Pancreas (tissue), 10 donors: Measurements from ENCODE around the gene GABRA4. TPM values are rescaled to one million over a fixed set of nuclear protein-coding genes. Genes with fewer than 3 reads are reported as not detected.

Experiments
- ATAC-seq, 4 donors: fragments of 200-7000 bp; cut with Tn5 transposase; one replicate each; pipeline versions ENCODE4 v1.8.0 to v1.9.1; 2020; ENCODE audit warnings: mild to moderate bottlenecking in 4 of 4, moderate library complexity in 4 of 4
- DNase-seq, 6 donors: peaks; one replicate each; pipeline ENCODE4 v3.0.0-alpha.2; 2020
- FAIRE-seq: peaks from 2 replicates; lab custom pipeline; 2012; peaks lifted over from hg19 to GRCh38; lab: Jason Lieb, UNC
- H3K27ac ChIP-seq, 4 donors: fragments of 200-600 bp; sonication (generic); 1 replicate in 3 of 4; 2 replicates in 1 of 4; pipeline versions ENCODE4 v1.5.0 to v1.8.0; 2020
- H3K27me3 ChIP-seq, 4 donors: fragments of 200-600 bp; one replicate each; pipeline ENCODE4 v1.8.0; 2021
- H3K36me3 ChIP-seq, 3 donors: fragments of 200-600 bp; sonication (generic) in 1 of 3; one replicate each; pipeline versions ENCODE4 v1.5.0 to v1.8.0; 2020 to 2021
- H3K4me1 ChIP-seq, 3 donors: fragments of 200-600 bp; one replicate each; pipeline ENCODE4 v1.8.0; 2021
- H3K4me3 ChIP-seq, 4 donors: fragments of 200-600 bp; sonication (generic) in 2 of 4; one replicate each; pipeline versions ENCODE4 v1.5.0 to v1.8.0; 2020 to 2021
- H3K9me3 ChIP-seq, 4 donors: fragments of 200-600 bp; one replicate each; pipeline ENCODE4 v1.8.0; 2021
- WGBS, 2 donors: extraction: QIAGEN DNeasy Blood & Tissue Kit; methylation state at CpG; one replicate each; pipeline ENCODE4 v1.1.7; 2013; 5-methylcytosine and 5-hydroxymethylcytosine counted together
- intact Hi-C, 3 donors: fragments of 100-400 bp; cut with DNase I; formaldehyde crosslinking; loops; one replicate each; pipeline versions ENCODE4 v1.11.1 to v1.14.2; 2022
- polyA plus RNA-seq, 2 donors: library from polyadenylated mRNA; stranded (reverse); fragments of 200-250 nt; gene quantifications; one replicate each; pipeline ENCODE4 v1.2.3, GENCODE V29; 2013
- total RNA-seq, 6 donors: library from RNA; stranded (reverse); fragmentation: NEBNext Ultra II Directional in 4 of 6; extraction: Animal tissue kit (Norgen Biotek cat#: 25700) in 4 of 6; gene quantifications; one replicate each; pipeline versions ENCODE4 v1.2.1 to v1.2.4, GENCODE V29; 2021 to 2023
- TF ChIP-seq, protein P1 (sequence below), 4 donors: fragments of 200-600 bp; sonication (generic) in 3 of 4; IDR thresholded peaks; one replicate each; pipeline versions ENCODE4 v1.5.0 to v1.8.0; 2021; ENCODE audit warnings: antibody characterized with exemption in 4 of 4
- donor health status: healthy with polysubstance abuse.
- donor health status: DM: no; HTN: no; CAD: no; lungs with moderate emphysema.
- donor health status: DM: no; HTN: no; CAD: no.
- donor health status: control.
- donor health status: control.
- donor health status: Bipolar disorder and iron deficiency.
- donor health status: DM: yes; HTN: yes; CAD: no.
- donor health status: DM: no; HTN: no; CAD: no.
- donor health status: DM: no; HTN: no; CAD: no.
- donor health status: DM: yes; HTN: yes; CAD: no.

Gene GABRA4
- total RNA-seq, result under 1 TPM in 3 of 6 donors, not detected in 3; 0.03 to 0.14 (median 0.05) TPM
- under 1 TPM in 1 of 2 donors, not detected in 1; 0.07 TPM for polyA plus RNA-seq

- Histone ChIP-seq H3K9me3 (no peaks in the 10 kb centered on the region), H3K27me3 (peaks cover 0 to 23% (median 0%) of the 10 kb centered on the region in 4 donors), H3K4me1 (peaks cover 0 to 5% (median 0%) of the 10 kb centered on the region in 3 donors), H3K36me3 (no peaks in the 10 kb centered on the region), H3K4me3 (peak within 1 kb of the TSS in 2 of 4 donors; percentile 2 to 31), H3K27ac (no peak within 1 kb of the TSS)
- DNase-seq (peak in 2 of 6 donors; percentile 54 to 65), ATAC-seq (peak in 1 of 4 donors; percentile 41), FAIRE-seq (no peak)
- intact Hi-C loops, result no loop called here
- WGBS, 2 donors, result 2 to 3% methylated on average over 64 to 67 of the region's 67 CpGs
- TF ChIP-seq, protein P1, sequence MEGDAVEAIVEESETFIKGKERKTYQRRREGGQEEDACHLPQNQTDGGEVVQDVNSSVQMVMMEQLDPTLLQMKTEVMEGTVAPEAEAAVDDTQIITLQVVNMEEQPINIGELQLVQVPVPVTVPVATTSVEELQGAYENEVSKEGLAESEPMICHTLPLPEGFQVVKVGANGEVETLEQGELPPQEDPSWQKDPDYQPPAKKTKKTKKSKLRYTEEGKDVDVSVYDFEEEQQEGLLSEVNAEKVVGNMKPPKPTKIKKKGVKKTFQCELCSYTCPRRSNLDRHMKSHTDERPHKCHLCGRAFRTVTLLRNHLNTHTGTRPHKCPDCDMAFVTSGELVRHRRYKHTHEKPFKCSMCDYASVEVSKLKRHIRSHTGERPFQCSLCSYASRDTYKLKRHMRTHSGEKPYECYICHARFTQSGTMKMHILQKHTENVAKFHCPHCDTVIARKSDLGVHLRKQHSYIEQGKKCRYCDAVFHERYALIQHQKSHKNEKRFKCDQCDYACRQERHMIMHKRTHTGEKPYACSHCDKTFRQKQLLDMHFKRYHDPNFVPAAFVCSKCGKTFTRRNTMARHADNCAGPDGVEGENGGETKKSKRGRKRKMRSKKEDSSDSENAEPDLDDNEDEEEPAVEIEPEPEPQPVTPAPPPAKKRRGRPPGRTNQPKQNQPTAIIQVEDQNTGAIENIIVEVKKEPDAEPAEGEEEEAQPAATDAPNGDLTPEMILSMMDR (IDR thresholded peaks at IDR 0.05), result no peak
Observed at GRCh38 chr4:46993075-46994006, at the start of gene GABRA4. Gene GABRA4 (minus strand): TSS chr4:46993581. CDS start chr4:46993424, 157 bp downstream.

- Histone ChIP-seq H3K27me3 (peaks cover 0 to 9% (median 0%) of the 10 kb centered on the region in 4 donors), H3K9me3 (no peaks in the 10 kb centered on the region), H3K27ac (no peak overlapping the region), H3K36me3 (no peaks in the 10 kb centered on the region), H3K4me3 (no peak overlapping the region), H3K4me1 (no peaks in the 10 kb centered on the region)
- intact Hi-C loops, result no loop called here
- 62 to 69% methylated on average over 3 of the region's 3 CpGs for WGBS, 2 donors
- DNase-seq (no peak), FAIRE-seq (no peak), ATAC-seq (no peak)
- TF ChIP-seq, protein P1 (IDR thresholded peaks at IDR 0.05), result no peak
Observed at GRCh38 chr4:47040828-47041227, 47.4 kb upstream of the GABRA4 start.

- DNase-seq, result no peak
- Histone ChIP-seq H3K4me3 (no peak overlapping the region), H3K36me3 (no peaks in the 10 kb centered on the region), H3K27me3 (peaks cover 0 to 5% (median 0%) of the 10 kb centered on the region in 4 donors), H3K4me1 (no peaks in the 10 kb centered on the region), H3K27ac (no peak overlapping the region), H3K9me3 (no peaks in the 10 kb centered on the region)
- no peak for ATAC-seq
- TF ChIP-seq, protein P1 (IDR thresholded peaks at IDR 0.05), result no peak
- intact Hi-C loops, result loop anchor here in 1 of 3 donors (10.0 kb wide), 1 partner anchor 213 kb away; no protein-coding TSS in a partner anchor
- 84 to 91% methylated on average over 1 of the region's 1 CpG for WGBS, 2 donors
- FAIRE-seq, result no peak
Observed at GRCh38 chr4:47038263-47038662, 44.9 kb upstream of the GABRA4 start.

DNA sequence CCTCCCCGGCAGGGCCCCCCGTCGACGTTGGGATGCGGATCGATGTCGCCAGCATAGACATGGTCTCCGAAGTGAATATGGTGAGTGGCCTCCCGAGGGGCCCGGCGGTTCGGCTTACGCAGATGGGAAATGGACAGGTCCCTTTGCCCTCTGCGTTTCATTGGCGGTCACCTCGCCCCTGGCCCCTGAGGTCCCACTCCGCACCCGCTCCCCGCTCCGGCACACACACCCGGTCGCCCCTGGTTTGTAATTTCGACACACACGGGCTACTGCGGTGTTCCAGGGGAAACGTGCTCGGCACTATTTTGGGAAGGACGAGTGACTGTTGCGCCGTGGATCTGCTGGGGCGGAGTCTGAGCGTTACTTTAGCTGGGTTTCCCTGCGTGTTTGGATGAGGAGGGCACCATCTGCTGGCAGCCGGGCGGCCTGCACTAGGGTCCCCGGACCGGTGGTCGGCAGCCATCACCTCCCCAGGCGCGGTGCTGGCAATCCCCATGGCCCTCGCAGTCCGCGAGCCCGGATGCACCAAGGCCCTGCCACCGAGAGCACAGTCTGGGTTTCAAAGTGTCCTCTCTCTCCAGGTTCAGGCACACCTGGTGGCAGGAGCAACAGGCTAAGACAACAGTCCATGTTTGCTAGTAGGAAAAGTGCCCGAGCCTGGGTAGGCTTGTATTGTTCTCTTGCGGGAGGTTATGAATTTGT, 39.2 kb upstream of the GABRA4 start:
- H3K27ac ChIP-seq, result no peak overlapping the region
- no peaks in the 10 kb centered on the region for H3K36me3 ChIP-seq
- FAIRE-seq, result no peak
- DNase-seq, result peak; percentile 12 to 74 (median 38)
- intact Hi-C loops, result loop anchor here in 1 of 3 donors (10.0 kb wide), 1 partner anchor 208 kb away; no protein-coding TSS in a partner anchor
- peak; percentile 75 to 93 (median 90) for ATAC-seq
- H3K4me3 ChIP-seq, result peak overlapping the region; percentile 10 to 47 (median 27)
- no peaks in the 10 kb centered on the region for H3K4me1 ChIP-seq
- peaks cover 0 to 10% (median 0%) of the 10 kb centered on the region in 4 donors for H3K27me3 ChIP-seq
- no peaks in the 10 kb centered on the region for H3K9me3 ChIP-seq
- TF ChIP-seq, protein P1 (IDR thresholded peaks at IDR 0.05), result peak; percentile 23 to 44 (median 36)
- 1% methylated on average over 47 of the region's 47 CpGs for WGBS, 2 donors
